DND-41 (cell line): Measurements from ENCODE around the gene SEMA4F.

ENCODE experiments used
- ATAC-seq: fragments of 200-7000 bp; cut with Tn5 transposase; 3 replicates; pipeline ENCODE4 v1.9.1; 2021; ENCODE audit warnings: low read depth; ENCODE audit not compliant: insufficient read depth
- DNase-seq: peaks from one replicate; pipeline ENCODE4 v3.0.0-alpha.2; 2020
- H2AFZ ChIP-seq: 2 replicates; pipeline ENCODE4 v1.6.0; 2012; ENCODE audit warnings: low read depth, low read length
- H3K27ac ChIP-seq: 2 replicates; pipeline ENCODE4 v1.5.1; 2012; ENCODE audit warnings: low read length, inconsistent platforms
- H3K27me3 ChIP-seq: fragments of 200-600 bp; sonication (generic); 2 replicates; pipeline ENCODE4 v1.6.0; 2012; ENCODE audit warnings: low read length, mild to moderate bottlenecking, inconsistent platforms; ENCODE audit not compliant: insufficient read depth, poor library complexity
- H3K36me3 ChIP-seq: 2 replicates; pipeline ENCODE4 v1.5.1; 2012; ENCODE audit warnings: low read length, inconsistent platforms; ENCODE audit not compliant: insufficient read depth
- H3K4me1 ChIP-seq: 2 replicates; pipeline ENCODE4 v1.5.1; 2012; ENCODE audit warnings: mild to moderate bottlenecking, low read length; ENCODE audit not compliant: insufficient read depth
- H3K4me2 ChIP-seq: 2 replicates; pipeline ENCODE4 v1.6.0; 2012; ENCODE audit warnings: mild to moderate bottlenecking, moderate library complexity, low read length, inconsistent platforms; ENCODE audit not compliant: insufficient read depth
- H3K4me3 ChIP-seq, 2 experiments: fragments of 200-600 bp in 1 of 2; shearing (Covaris generic) in 1 of 2; 2 replicates each; pipeline ENCODE4 v1.5.1; 2012 to 2016; ENCODE audit warnings: inconsistent platforms in 2 of 2, low read length in 2 of 2, mild to moderate bottlenecking in 2 of 2, low read depth in 1 of 2, moderate library complexity in 1 of 2
- H3K79me2 ChIP-seq: 2 replicates; pipeline ENCODE4 v1.6.0; 2012; ENCODE audit warnings: low read length, inconsistent platforms; ENCODE audit not compliant: insufficient read depth
- H3K9ac ChIP-seq: 2 replicates; pipeline ENCODE4 v1.6.0; 2012; ENCODE audit warnings: low read depth, mild to moderate bottlenecking, inconsistent platforms, low read length, moderate library complexity
- H3K9me3 ChIP-seq: 2 replicates; pipeline ENCODE4 v1.5.1; 2012; ENCODE audit warnings: low read length, moderate library complexity, mild to moderate bottlenecking, inconsistent platforms; ENCODE audit not compliant: insufficient read depth, severe bottlenecking
- H4K20me1 ChIP-seq: 2 replicates; pipeline ENCODE4 v1.6.0; 2012; ENCODE audit warnings: low read length; ENCODE audit not compliant: insufficient read depth
- CTCF ChIP-seq: IDR thresholded peaks from 2 replicates; pipeline ENCODE4 v1.5.1; 2012; ENCODE audit warnings: borderline replicate concordance, low read length, moderate library complexity, mild to moderate bottlenecking; ENCODE audit not compliant: poor library complexity, severe bottlenecking; ENCODE audit errors: extremely low read depth
- EZH2 ChIP-seq: IDR thresholded peaks from 3 replicates; pipeline ENCODE4 v1.6.1; 2012; ENCODE audit warnings: borderline replicate concordance, low read depth, mild to moderate bottlenecking, moderate library complexity, low read length, inconsistent platforms; ENCODE audit not compliant: severe bottlenecking

SEMA4F gene

DNA sequence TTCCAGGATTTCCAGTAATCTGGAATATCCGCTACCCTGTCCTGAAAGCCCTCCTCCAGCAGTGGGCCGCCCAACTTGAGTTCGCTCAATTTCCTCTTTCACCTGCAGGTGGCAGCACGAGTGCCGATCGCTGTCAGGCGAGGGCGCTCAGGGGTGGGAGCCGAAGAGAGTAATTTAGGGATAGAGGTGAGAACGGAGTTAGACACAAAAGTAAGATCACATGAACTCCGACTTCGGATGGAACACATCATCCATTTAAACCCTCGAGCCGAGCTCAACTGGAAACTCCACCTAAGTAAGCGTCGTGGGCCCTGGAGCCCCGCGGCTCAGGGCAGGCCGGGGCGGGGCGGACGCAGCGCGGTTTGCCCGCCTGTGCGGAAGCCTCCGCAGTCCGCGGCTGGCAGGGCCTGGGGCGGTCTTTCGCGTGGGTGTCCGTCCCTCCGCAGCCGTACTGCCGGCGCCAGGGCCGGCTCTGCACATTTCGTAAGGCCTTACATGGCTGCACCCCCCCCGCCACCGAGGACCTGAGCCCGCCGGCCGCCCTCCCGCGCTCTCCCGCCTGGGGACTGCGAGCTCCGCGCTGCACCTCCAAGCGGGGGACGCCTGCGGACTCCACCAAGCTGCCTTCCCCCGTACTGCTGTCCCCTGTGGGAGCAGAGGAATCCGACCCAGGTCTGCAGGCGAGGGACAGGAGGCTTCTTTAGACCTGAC is 61.2 kb downstream of the SEMA4F start:
- Histone ChIP-seq H3K27me3 (peaks cover 40% of the 10 kb centered on the region), H3K4me3 (peak overlapping the region; percentile 16 to 63; a peak in 3 of 4 replicates), H3K4me1 (peaks cover 13% of the 10 kb centered on the region), H3K79me2 (no peaks in the 10 kb centered on the region), H2AFZ (peak overlapping the region; percentile 78), H3K9me3 (no peaks in the 10 kb centered on the region), H3K9ac (peak overlapping the region; percentile 48), H3K4me2 (peak overlapping the region; percentile 93), H4K20me1 (no peaks in the 10 kb centered on the region), H3K27ac (no peak overlapping the region), H3K36me3 (no peaks in the 10 kb centered on the region)
- ATAC-seq (peak; percentile 95), DNase-seq (peak; percentile 82)
- TF ChIP-seq CTCF (peak; percentile 95), EZH2 (peak; percentile 95)

DNA sequence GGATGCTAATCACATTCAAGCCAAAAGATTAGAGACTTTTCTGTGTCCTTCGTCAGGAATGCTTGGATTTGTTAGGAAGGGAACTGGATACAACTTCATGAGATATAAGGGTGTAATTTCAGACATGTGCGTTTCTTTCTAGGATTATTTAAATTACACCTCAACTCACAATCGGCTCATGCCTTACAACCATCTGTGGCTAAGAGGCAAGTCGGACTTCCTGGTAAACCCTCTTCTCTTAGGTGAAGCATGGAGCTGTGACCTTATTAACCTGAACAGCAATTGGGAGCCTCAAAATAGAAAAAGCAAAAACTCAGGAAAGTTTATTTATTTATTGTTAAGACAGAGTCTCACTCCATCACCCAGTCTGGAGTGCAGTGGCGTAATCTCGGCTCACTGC is 61.8 kb downstream of the SEMA4F start:
- Histone ChIP-seq H2AFZ (peak overlapping the region; percentile 78; the same call in 1 of the 2 replicates), H3K79me2 (no peaks in the 10 kb centered on the region)
- ATAC-seq: no peak

DNA sequence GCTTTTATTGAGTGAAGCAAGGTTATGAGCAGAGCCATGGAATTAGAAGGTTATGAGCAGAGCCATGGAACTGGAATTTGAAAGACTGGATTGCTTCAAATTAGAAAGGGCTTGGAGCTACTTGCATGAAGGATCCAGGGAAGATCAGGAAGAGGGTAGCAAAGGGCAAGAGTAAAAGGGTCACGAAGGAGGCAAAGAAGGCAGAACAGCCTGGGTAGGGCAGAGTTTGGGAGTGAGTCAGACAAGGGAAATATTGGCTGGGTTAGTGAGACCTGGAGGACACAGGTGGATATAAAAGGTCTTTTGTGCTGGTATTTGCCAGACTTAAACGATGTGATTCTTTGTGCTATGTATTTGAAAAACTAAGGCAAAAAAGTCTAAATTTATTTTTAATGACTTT is 65.0 kb downstream of the SEMA4F start:
- Histone ChIP-seq H3K4me2 (no peak overlapping the region), H3K36me3 (no peaks in the 10 kb centered on the region), H2AFZ (no peak overlapping the region), H3K79me2 (no peaks in the 10 kb centered on the region), H4K20me1 (no peaks in the 10 kb centered on the region), H3K9me3 (no peaks in the 10 kb centered on the region), H3K9ac (no peak overlapping the region), H3K27ac (no peak overlapping the region), H3K4me1 (peaks cover 13% of the 10 kb centered on the region), H3K27me3 (peaks cover 50% of the 10 kb centered on the region), H3K4me3 (no peak overlapping the region)
- TF ChIP-seq CTCF: no peak
- TF ChIP-seq EZH2: no peak
- no peak for DNase-seq
- no peak for ATAC-seq

More for the DNA sequence above, 61.8 kb downstream of the SEMA4F start:
- peak overlapping the region; percentile 48; the same call in 1 of the 2 replicates for H3K9ac ChIP-seq
- H4K20me1 ChIP-seq: no peaks in the 10 kb centered on the region
- peak overlapping the region in 1 of 2 experiments; percentile 63; a peak in 2 of 4 replicates for H3K4me3 ChIP-seq
- H3K36me3 ChIP-seq: no peaks in the 10 kb centered on the region
- peak overlapping the region; percentile 93 for H3K4me2 ChIP-seq
- TF ChIP-seq CTCF (no peak), EZH2 (no peak)
- peaks cover 40% of the 10 kb centered on the region for H3K27me3 ChIP-seq
- no peak for DNase-seq
- H3K4me1 ChIP-seq: peaks cover 13% of the 10 kb centered on the region
- H3K9me3 ChIP-seq: no peaks in the 10 kb centered on the region
- H3K27ac ChIP-seq: no peak overlapping the region
